ENCODE data around the gene KCNQ5. TPM values are rescaled to one million over a fixed set of nuclear protein-coding genes. Genes with fewer than 3 reads are reported as not detected.
A peak's percentile ranks its signal among the peaks of the same experiment; 100 is the strongest.

The KCNQ5 gene
- total and polyA plus RNA-seq, 2 donors (not counting 1 experiment from before 2014, with no cell fraction given) = 0.74 to 4.6 TPM

DNA sequence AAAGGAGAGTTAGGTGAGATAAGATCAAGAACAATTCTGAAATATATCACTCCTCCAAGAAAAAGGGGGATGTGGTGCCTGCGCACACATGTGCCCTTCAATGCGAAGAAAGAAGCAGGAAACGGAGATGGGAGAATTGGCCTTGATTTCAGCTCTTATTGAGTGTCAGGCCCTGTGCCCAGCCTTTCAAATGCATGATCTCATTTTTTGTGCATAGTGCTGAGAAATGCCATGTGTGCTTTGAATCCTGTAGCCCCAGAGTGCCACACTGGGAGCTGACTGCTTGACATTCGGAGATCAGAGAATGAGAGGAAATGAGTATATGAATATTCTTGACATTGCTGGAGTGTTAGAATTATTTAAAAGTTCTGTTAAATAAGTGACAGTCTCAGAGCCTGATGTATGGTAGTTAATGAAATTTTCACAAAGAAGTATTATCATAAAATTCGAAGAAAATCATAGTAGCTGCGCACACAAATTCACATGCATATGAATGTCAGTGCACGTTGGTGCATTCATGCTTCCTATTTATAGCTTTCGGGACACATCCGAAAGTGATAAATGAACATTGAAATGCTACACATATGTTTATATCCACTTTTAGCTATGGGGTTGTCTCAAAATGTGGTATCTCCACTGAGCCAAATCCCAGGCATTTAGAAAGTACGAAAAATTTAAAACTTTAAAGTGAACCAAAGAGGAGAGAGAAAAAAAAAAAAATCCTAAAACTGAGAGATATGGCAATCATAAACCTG lies 172.0 kb downstream of the KCNQ5 start:
- no peaks in the 10 kb centered on the region for H3K27me3 ChIP-seq (ENCODE audit: control insufficient read depth, insufficient read depth, low read length)
- no peaks in the 10 kb centered on the region for H3K4me1 ChIP-seq (ENCODE audit: control insufficient read depth, extremely low read depth, insufficient read depth, low read length)
- no peak for DNase-seq (ENCODE audit: low read depth in 2 of 2)
- H3K27ac ChIP-seq (ENCODE audit: insufficient read depth, low read length) = no peak overlapping the region
- H3K9me3 ChIP-seq (ENCODE audit: control insufficient read depth, insufficient read depth, low read depth, low read length) = no peaks in the 10 kb centered on the region
- no peaks in the 10 kb centered on the region for H3K36me3 ChIP-seq (ENCODE audit: control insufficient read depth, insufficient read depth, low read length)
- no peak overlapping the region for H3K9ac ChIP-seq (ENCODE audit: insufficient read depth, low read length)
- no peak overlapping the region for H3K4me3 ChIP-seq (replicated peaks in 1 of 4; ENCODE audit: control extremely low read depth in 1 of 4, insufficient read depth in 1 of 4, low read depth in 3 of 4, low read length in 4 of 4)
- no peak overlapping the region for H3K4me2 ChIP-seq (ENCODE audit: extremely low read depth, insufficient read depth, low read length)
- H4K20me1 ChIP-seq (ENCODE audit: control insufficient read depth, extremely low read depth, insufficient read depth, low read length) = no peaks in the 10 kb centered on the region
- H2AFZ ChIP-seq (ENCODE audit: low read length) = no peak overlapping the region
- TF ChIP-seq, protein P1, sequence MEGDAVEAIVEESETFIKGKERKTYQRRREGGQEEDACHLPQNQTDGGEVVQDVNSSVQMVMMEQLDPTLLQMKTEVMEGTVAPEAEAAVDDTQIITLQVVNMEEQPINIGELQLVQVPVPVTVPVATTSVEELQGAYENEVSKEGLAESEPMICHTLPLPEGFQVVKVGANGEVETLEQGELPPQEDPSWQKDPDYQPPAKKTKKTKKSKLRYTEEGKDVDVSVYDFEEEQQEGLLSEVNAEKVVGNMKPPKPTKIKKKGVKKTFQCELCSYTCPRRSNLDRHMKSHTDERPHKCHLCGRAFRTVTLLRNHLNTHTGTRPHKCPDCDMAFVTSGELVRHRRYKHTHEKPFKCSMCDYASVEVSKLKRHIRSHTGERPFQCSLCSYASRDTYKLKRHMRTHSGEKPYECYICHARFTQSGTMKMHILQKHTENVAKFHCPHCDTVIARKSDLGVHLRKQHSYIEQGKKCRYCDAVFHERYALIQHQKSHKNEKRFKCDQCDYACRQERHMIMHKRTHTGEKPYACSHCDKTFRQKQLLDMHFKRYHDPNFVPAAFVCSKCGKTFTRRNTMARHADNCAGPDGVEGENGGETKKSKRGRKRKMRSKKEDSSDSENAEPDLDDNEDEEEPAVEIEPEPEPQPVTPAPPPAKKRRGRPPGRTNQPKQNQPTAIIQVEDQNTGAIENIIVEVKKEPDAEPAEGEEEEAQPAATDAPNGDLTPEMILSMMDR (conservative IDR thresholded peaks at IDR 0.05 in 1 of 2, IDR thresholded peaks at IDR 0.05 in 1 of 2; ENCODE audit: low read depth in 1 of 2, low read length in 2 of 2) = no peak
- no peak for TF ChIP-seq EZH2 (IDR thresholded peaks at IDR 0.05; ENCODE audit: low read length, missing control alignments)
- no peaks in the 10 kb centered on the region for H3K79me2 ChIP-seq (ENCODE audit: control insufficient read depth, insufficient read depth, low read length)

DNA sequence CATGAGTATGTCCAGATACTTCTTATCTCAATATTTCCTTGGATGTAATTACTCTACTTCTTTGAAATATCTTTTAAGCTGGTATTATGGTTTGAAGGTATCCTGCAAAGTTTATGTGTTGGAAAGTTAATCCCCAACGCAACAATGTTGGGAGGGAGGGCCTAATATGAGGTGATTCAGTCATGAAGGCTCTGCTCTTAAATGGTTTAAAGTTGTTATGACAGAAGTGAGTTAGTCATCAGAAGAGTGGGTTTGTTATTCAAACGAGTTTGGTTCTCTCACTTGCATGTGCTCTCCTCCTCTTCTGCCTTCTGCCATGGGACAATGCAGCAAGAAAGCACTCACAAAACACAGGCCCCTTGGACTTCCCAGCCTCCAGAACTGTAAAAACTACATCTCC lies 176.3 kb downstream of the KCNQ5 start:
- Histone ChIP-seq H3K9ac (ENCODE audit: insufficient read depth, low read length) (no peak overlapping the region), H2AFZ (ENCODE audit: low read length) (no peak overlapping the region), H3K79me2 (ENCODE audit: control insufficient read depth, insufficient read depth, low read length) (no peaks in the 10 kb centered on the region), H3K36me3 (ENCODE audit: control insufficient read depth, insufficient read depth, low read length) (no peaks in the 10 kb centered on the region), H3K27me3 (ENCODE audit: control insufficient read depth, insufficient read depth, low read length) (no peaks in the 10 kb centered on the region), H3K27ac (ENCODE audit: insufficient read depth, low read length) (no peak overlapping the region), H4K20me1 (ENCODE audit: control insufficient read depth, extremely low read depth, insufficient read depth, low read length) (no peaks in the 10 kb centered on the region), H3K4me1 (ENCODE audit: control insufficient read depth, extremely low read depth, insufficient read depth, low read length) (no peaks in the 10 kb centered on the region), H3K4me3 (replicated peaks in 1 of 4; ENCODE audit: control extremely low read depth in 1 of 4, insufficient read depth in 1 of 4, low read depth in 3 of 4, low read length in 4 of 4) (no peak overlapping the region), H3K9me3 (ENCODE audit: control insufficient read depth, insufficient read depth, low read depth, low read length) (no peaks in the 10 kb centered on the region), H3K4me2 (ENCODE audit: extremely low read depth, insufficient read depth, low read length) (no peak overlapping the region)
- TF ChIP-seq, protein P1 (conservative IDR thresholded peaks at IDR 0.05 in 1 of 2, IDR thresholded peaks at IDR 0.05 in 1 of 2; ENCODE audit: low read depth in 1 of 2, low read length in 2 of 2) = no peak
- TF ChIP-seq EZH2 (IDR thresholded peaks at IDR 0.05; ENCODE audit: low read length, missing control alignments) = no peak
- peak; percentile 31 to 73 for DNase-seq (ENCODE audit: low read depth in 2 of 2)

DNA sequence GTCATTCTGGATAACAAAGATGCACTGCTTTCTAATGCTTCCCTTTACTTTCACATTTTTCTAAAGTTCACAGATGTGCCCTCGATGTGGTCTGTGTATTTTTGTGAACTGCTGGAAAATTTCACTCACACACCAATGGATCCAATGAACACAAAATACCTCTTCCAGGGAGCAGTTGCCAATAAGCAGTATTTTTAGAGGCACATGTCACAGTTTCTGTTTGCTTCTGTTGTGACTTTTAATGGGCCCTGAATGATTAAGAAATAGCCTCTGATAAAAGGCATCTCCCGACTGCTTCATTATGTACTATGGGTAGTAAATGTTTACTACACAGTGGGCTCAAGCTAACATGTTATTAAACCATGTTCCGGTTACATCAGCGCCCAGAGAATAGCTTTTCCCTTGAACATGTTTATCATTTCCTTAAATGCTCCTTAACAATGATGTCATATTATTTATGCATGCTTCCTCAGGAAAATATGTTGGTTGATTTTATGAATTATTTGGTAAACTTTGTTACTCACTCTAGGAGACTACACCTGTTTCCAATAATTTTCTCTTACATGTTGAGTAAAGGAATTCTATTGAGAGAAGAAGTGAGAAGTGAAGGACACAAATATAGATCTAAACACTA lies 188.0 kb downstream of the KCNQ5 start:
- H3K9ac ChIP-seq (ENCODE audit: insufficient read depth, low read length) = no peak overlapping the region
- H3K4me2 ChIP-seq (ENCODE audit: extremely low read depth, insufficient read depth, low read length) = no peak overlapping the region
- no peaks in the 10 kb centered on the region for H4K20me1 ChIP-seq (ENCODE audit: control insufficient read depth, extremely low read depth, insufficient read depth, low read length)
- peaks cover 11% of the 10 kb centered on the region for H3K4me1 ChIP-seq (ENCODE audit: control insufficient read depth, extremely low read depth, insufficient read depth, low read length)
- no peaks in the 10 kb centered on the region for H3K79me2 ChIP-seq (ENCODE audit: control insufficient read depth, insufficient read depth, low read length)
- H2AFZ ChIP-seq (ENCODE audit: low read length) = no peak overlapping the region
- no peaks in the 10 kb centered on the region for H3K36me3 ChIP-seq (ENCODE audit: control insufficient read depth, insufficient read depth, low read length)
- no peak overlapping the region for H3K4me3 ChIP-seq (replicated peaks in 1 of 4; ENCODE audit: control extremely low read depth in 1 of 4, insufficient read depth in 1 of 4, low read depth in 3 of 4, low read length in 4 of 4)
- no peaks in the 10 kb centered on the region for H3K27me3 ChIP-seq (ENCODE audit: control insufficient read depth, insufficient read depth, low read length)
- TF ChIP-seq, protein P1 (conservative IDR thresholded peaks at IDR 0.05 in 1 of 2, IDR thresholded peaks at IDR 0.05 in 1 of 2; ENCODE audit: low read depth in 1 of 2, low read length in 2 of 2) = no peak
- no peak for TF ChIP-seq EZH2 (IDR thresholded peaks at IDR 0.05; ENCODE audit: low read length, missing control alignments)
- no peak overlapping the region for H3K27ac ChIP-seq (ENCODE audit: insufficient read depth, low read length)
- no peaks in the 10 kb centered on the region for H3K9me3 ChIP-seq (ENCODE audit: control insufficient read depth, insufficient read depth, low read depth, low read length)
- DNase-seq (ENCODE audit: low read depth in 2 of 2) = peak in 1 of 2 donors; percentile 14
